A673 (cell line): ENCODE data around the gene SYNDIG1L. TPM values are rescaled to one million over a fixed set of nuclear protein-coding genes. Genes with fewer than 3 reads are reported as not detected.

Experiments used
- BruUV-seq: library from RNA; stranded (reverse); fragments of 400-500 nt; replicated peaks from 2 replicates; lab custom pipeline; 2021; lab: Mats Ljungman, UMichigan
- CTCF ChIA-PET: fragments of 300-600 bp; sonication (Branson Sonifier 250); formaldehyde crosslinking; loops from one replicate; lab custom pipeline; 2022; ENCODE audit warnings: antibody characterized with exemption; lab: Charles Lee
- POLR2A ChIA-PET: fragments of 300-600 bp; sonication (Branson Sonifier 250); formaldehyde crosslinking; loops from one replicate; lab custom pipeline; 2022; ENCODE audit warnings: antibody characterized with exemption; ENCODE audit not compliant: low non-redundant PET; lab: Charles Lee
- DNase-seq: peaks from one replicate; pipeline ENCODE4 v3.0.0-alpha.2; 2015; ENCODE audit warnings: low spot score
- H3K27ac ChIP-seq: fragments of 200-600 bp; sonication (generic); 2 replicates; pipeline ENCODE4 v1.5.1; 2016; ENCODE audit warnings: mixed run types, low read depth, mild to moderate bottlenecking, mixed read lengths, antibody characterized with exemption, low read length; ENCODE audit not compliant: poor library complexity, severe bottlenecking
- H3K27me3 ChIP-seq: fragments of 200-600 bp; sonication (generic); replicated peaks from 2 replicates; pipeline ENCODE4 v1.6.1; 2017; ENCODE audit warnings: mixed run types, low read depth, mild to moderate bottlenecking, mixed read lengths, antibody characterized with exemption, low read length; ENCODE audit not compliant: insufficient read depth, poor library complexity
- H3K36me3 ChIP-seq: fragments of 200-600 bp; sonication (generic); 2 replicates; pipeline ENCODE4 v1.6.1; 2016; ENCODE audit warnings: mixed run types, mild to moderate bottlenecking, mixed read lengths, antibody characterized with exemption, low read length; ENCODE audit not compliant: insufficient read depth, poor library complexity, severe bottlenecking
- H3K4me1 ChIP-seq: fragments of 200-600 bp; sonication (generic); 2 replicates; pipeline ENCODE4 v1.6.1; 2017; ENCODE audit warnings: mixed run types, mild to moderate bottlenecking, mixed read lengths, antibody characterized with exemption, low read length; ENCODE audit not compliant: insufficient read depth, poor library complexity, severe bottlenecking
- H3K4me3 ChIP-seq: fragments of 200-600 bp; sonication (generic); 2 replicates; pipeline ENCODE4 v1.5.1; 2016; ENCODE audit warnings: low read depth, mixed run types, mild to moderate bottlenecking, mixed read lengths, low read length; ENCODE audit not compliant: poor library complexity, severe bottlenecking
- H3K9me3 ChIP-seq: fragments of 200-600 bp; sonication (generic); 2 replicates; pipeline ENCODE4 v1.6.1; 2016; ENCODE audit warnings: mixed run types, low read depth, mild to moderate bottlenecking, mixed read lengths, antibody characterized with exemption, low read length; ENCODE audit not compliant: poor library complexity, severe bottlenecking
- EZH2 ChIP-seq: fragments of 200-600 bp; sonication (generic); IDR thresholded peaks from 2 replicates; pipeline ENCODE4 v1.6.1; 2017; ENCODE audit warnings: borderline replicate concordance, low read depth, mild to moderate bottlenecking, mixed read lengths, antibody characterized with exemption, low read length; ENCODE audit not compliant: poor library complexity, severe bottlenecking
- intact Hi-C: fragments of 100-400 bp; cut with micrococcal nuclease; formaldehyde crosslinking; loops from one replicate; pipeline ENCODE4 v1.10.0; 2022; ENCODE audit not compliant: unreplicated experiment
- total RNA-seq: library from RNA; stranded (reverse); gene quantifications from 2 replicates; pipeline ENCODE4 v1.2.3, GENCODE V29; 2021
- TF ChIP-seq, protein P1 (sequence below): fragments of 300-800, 200-600 bp; sonication (generic); conservative IDR thresholded peaks from 2 replicates; pipeline ENCODE4 v1.5.1; 2017; ENCODE audit warnings: low read depth, mild to moderate bottlenecking, antibody characterized with exemption, low read length, moderate library complexity, mixed read lengths

The SYNDIG1L gene
- total RNA-seq, 1 experiment from 2014 or later = not detected

DNA sequence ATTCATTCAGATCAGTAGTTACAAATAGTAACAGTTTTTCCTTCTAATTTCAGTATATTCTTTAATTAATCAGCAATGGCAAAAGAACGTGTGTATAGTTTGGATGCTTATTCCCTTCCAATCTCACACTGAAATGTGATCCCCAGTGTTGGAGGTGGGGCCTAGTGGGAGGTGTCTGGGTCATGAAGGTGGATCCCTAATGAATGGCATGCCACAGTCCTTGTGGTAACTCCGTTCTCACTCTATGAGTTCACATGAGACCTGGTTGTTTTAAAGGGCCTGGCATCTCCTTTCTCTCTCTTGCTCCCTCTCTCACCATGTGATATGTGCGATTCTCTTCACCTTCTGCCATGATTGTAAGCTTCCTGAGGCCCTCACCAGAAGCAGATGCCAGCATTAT, 18.9 kb upstream of the SYNDIG1L start:
- ChIA-PET POLR2A (no interaction called here), CTCF (no interaction called here)
- intact Hi-C loops = no loop called here
- Histone ChIP-seq H3K27ac (no peak overlapping the region), H3K4me1 (no peaks in the 10 kb centered on the region), H3K27me3 (peaks cover 24% of the 10 kb centered on the region), H3K4me3 (no peak overlapping the region), H3K9me3 (no peaks in the 10 kb centered on the region), H3K36me3 (no peaks in the 10 kb centered on the region)
- no peak for DNase-seq
- no TSS peak for BruUV-seq
- TF ChIP-seq EZH2 = no peak
- TF ChIP-seq, protein P1, sequence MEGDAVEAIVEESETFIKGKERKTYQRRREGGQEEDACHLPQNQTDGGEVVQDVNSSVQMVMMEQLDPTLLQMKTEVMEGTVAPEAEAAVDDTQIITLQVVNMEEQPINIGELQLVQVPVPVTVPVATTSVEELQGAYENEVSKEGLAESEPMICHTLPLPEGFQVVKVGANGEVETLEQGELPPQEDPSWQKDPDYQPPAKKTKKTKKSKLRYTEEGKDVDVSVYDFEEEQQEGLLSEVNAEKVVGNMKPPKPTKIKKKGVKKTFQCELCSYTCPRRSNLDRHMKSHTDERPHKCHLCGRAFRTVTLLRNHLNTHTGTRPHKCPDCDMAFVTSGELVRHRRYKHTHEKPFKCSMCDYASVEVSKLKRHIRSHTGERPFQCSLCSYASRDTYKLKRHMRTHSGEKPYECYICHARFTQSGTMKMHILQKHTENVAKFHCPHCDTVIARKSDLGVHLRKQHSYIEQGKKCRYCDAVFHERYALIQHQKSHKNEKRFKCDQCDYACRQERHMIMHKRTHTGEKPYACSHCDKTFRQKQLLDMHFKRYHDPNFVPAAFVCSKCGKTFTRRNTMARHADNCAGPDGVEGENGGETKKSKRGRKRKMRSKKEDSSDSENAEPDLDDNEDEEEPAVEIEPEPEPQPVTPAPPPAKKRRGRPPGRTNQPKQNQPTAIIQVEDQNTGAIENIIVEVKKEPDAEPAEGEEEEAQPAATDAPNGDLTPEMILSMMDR = no peak

DNA sequence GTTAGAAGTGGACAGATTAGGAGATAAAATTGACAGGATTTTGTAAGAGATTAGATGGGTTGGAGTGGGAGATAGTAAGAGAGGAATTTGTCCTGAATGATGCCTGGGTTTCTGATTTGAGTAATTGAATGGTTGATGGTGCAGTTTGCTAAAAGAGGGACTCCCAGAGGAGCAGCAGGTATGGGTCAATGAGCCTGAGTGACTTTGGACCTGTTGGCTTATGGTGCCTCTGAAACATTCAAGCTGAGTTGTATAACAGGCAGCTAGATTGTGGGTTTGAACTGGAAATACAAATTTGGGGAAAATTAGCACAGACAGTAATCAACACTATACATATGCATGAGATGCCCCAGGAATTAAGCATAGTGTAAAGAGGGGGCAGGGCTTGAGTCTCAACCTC, 16.7 kb upstream of the SYNDIG1L start:
- ChIA-PET CTCF (no interaction called here), POLR2A (no interaction called here)
- Histone ChIP-seq H3K36me3 (no peaks in the 10 kb centered on the region), H3K27ac (no peak overlapping the region), H3K27me3 (peaks cover 12% of the 10 kb centered on the region), H3K4me1 (no peaks in the 10 kb centered on the region), H3K4me3 (no peak overlapping the region), H3K9me3 (no peaks in the 10 kb centered on the region)
- intact Hi-C loops = no loop called here
- DNase-seq = no peak
- TF ChIP-seq, protein P1 = no peak
- TF ChIP-seq EZH2 = no peak
- no TSS peak for BruUV-seq

DNA sequence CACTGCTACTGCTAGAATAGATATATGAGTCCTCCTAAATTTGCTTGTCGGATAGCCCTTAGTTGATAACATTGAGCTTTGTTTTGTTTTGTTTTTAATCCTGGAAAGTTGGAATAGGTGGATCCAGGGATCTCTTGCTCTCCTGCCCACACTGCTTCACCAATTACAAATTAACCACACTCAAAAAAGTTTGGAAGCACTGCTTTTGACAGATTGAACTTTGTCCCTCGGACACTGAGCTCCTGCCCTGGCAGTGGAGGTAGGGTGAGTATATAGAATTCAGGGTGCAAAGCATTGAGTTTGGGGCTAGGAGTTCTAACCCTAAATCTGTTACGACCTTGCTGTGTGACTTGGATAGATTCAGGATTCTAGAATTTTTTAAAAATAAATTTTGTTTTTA, 15.1 kb upstream of the SYNDIG1L start:
- Histone ChIP-seq H3K36me3 (no peaks in the 10 kb centered on the region), H3K4me1 (no peaks in the 10 kb centered on the region), H3K4me3 (no peak overlapping the region), H3K27me3 (peaks cover 12% of the 10 kb centered on the region), H3K9me3 (no peaks in the 10 kb centered on the region), H3K27ac (no peak overlapping the region)
- intact Hi-C loops = no loop called here
- DNase-seq = no peak
- BruUV-seq = no TSS peak
- TF ChIP-seq EZH2 = no peak
- ChIA-PET POLR2A (no interaction called here), CTCF (no interaction called here)

DNA sequence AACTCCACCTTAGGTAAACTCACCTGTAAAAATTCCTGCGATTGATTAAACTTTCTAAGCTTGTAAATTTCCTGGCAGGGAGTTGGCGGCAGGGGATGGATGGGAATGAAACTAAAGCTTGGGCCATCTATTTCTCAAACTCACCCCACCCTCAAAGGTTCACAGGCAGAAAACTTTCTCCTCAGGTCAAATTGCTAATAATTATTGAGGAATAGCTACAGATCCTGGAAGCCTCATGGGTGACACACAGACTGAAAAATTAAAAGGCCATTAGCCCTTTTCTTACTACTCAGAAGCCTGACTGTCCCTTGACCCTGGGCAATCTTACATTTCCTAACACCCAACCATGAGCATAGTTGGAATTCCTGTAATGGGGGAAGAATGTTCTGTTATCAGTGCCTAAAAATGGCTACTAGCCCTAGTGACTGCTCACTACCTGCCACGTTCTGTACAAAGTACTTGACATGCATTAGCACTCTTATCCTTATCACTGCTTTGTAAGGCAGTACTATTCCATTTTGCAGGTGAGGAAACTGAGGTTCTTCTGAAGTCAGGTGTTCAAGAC, 12.4 kb upstream of the SYNDIG1L start:
- Histone ChIP-seq H3K4me3 (no peak overlapping the region), H3K27me3 (peaks cover 19% of the 10 kb centered on the region), H3K27ac (no peak overlapping the region), H3K36me3 (no peaks in the 10 kb centered on the region), H3K4me1 (no peaks in the 10 kb centered on the region), H3K9me3 (no peaks in the 10 kb centered on the region)
- ChIA-PET CTCF (no interaction called here), POLR2A (no interaction called here)
- TF ChIP-seq, protein P1 = no peak
- TF ChIP-seq EZH2 = no peak
- intact Hi-C loops = no loop called here
- no peak for DNase-seq
- no TSS peak for BruUV-seq
